H1 (cell line): ENCODE data around the gene ASGR1. TPM values are rescaled to one million over a fixed set of nuclear protein-coding genes. Genes with fewer than 3 reads are reported as not detected.

Source experiments
- CTCF ChIA-PET: fragments of 300-600 bp; sonication (Branson Sonifier 250); formaldehyde crosslinking; loops from one replicate; lab custom pipeline; 2021; ENCODE audit not compliant: partially characterized antibody; lab: Charles Lee
- POLR2A ChIA-PET: fragments of 300-600 bp; sonication (Branson Sonifier 250); formaldehyde crosslinking; loops from one replicate; lab custom pipeline; 2021; ENCODE audit warnings: inconsistent platforms; ENCODE audit not compliant: partially characterized antibody; lab: Charles Lee
- DNase-seq, 2 experiments: peaks; one replicate each; pipeline versions ENCODE4 v3.0.0 to v3.0.0-alpha.2; 2010 to 2022; ENCODE audit warnings: low spot score in 2 of 2, low read depth in 1 of 2, mixed read lengths in 1 of 2
- FAIRE-seq: peaks from 2 replicates; lab custom pipeline; 2011; peaks lifted over from hg19 to GRCh38; lab: Jason Lieb, UNC
- H2AFZ ChIP-seq: 2 replicates; pipeline ENCODE4 v1.8.1; 2012; ENCODE audit warnings: low read length, inconsistent platforms
- H2AK5ac ChIP-seq: 2 replicates; pipeline ENCODE4 v1.6.1; 2013; ENCODE audit warnings: low read depth, low read length
- H2BK120ac ChIP-seq: replicated peaks from 2 replicates; pipeline ENCODE3; 2013; ENCODE audit warnings: low read depth, low read length, inconsistent platforms
- H2BK12ac ChIP-seq: 2 replicates; pipeline ENCODE4 v1.6.1; 2013; ENCODE audit warnings: low read depth, low read length
- H2BK15ac ChIP-seq: 2 replicates; pipeline ENCODE4 v1.6.1; 2013; ENCODE audit warnings: low read length
- H2BK20ac ChIP-seq: 2 replicates; pipeline ENCODE4 v1.6.1; 2013; ENCODE audit warnings: low read length
- H2BK5ac ChIP-seq: 2 replicates; pipeline ENCODE4 v1.6.1; 2013; ENCODE audit warnings: low read depth, low read length
- H3K14ac ChIP-seq: 2 replicates; pipeline ENCODE4 v1.6.1; 2013; ENCODE audit warnings: inconsistent platforms; ENCODE audit not compliant: insufficient read length
- H3K18ac ChIP-seq: 2 replicates; pipeline ENCODE4 v1.6.1; 2013; ENCODE audit warnings: low read length; ENCODE audit errors: extremely low read depth
- H3K23ac ChIP-seq: 2 replicates; pipeline ENCODE4 v1.6.1; 2013; ENCODE audit warnings: inconsistent platforms; ENCODE audit not compliant: insufficient read length
- H3K23me2 ChIP-seq: 2 replicates; pipeline ENCODE4 v1.6.1; 2013; ENCODE audit warnings: low read depth, low read length
- H3K27ac ChIP-seq: 2 replicates; pipeline ENCODE4 v1.6.1; 2011; ENCODE audit warnings: low read depth, low read length, inconsistent platforms
- H3K27me3 ChIP-seq, 4 experiments: replicated peaks in 1 of 4; 1 replicate in 1 of 4; 2 replicates in 3 of 4; pipeline versions ENCODE4 v1.6.1 to v1.8.1; 2011 to 2013; ENCODE audit warnings: low read length in 3 of 4, mild to moderate bottlenecking in 3 of 4, inconsistent platforms in 2 of 4, mixed read lengths in 2 of 4, moderate library complexity in 1 of 4; ENCODE audit not compliant: control insufficient read depth in 3 of 4, insufficient read depth in 3 of 4; ENCODE audit errors: extremely low read depth in 1 of 4
- H3K36me3 ChIP-seq, 4 experiments: 2 replicates each; pipeline versions ENCODE4 v1.6.1 to v1.8.1; 2011 to 2013; ENCODE audit warnings: mild to moderate bottlenecking in 4 of 4, low read length in 3 of 4, moderate library complexity in 2 of 4, control low read depth in 1 of 4, inconsistent platforms in 1 of 4; ENCODE audit not compliant: insufficient read depth in 4 of 4, control insufficient read depth in 2 of 4
- H3K4ac ChIP-seq: replicated peaks from 2 replicates; pipeline ENCODE3; 2013; ENCODE audit warnings: low read length, low read depth, mixed read lengths, inconsistent platforms; ENCODE audit not compliant: insufficient read length
- H3K4me1 ChIP-seq, 4 experiments: replicated peaks in 1 of 4; 1 replicate in 1 of 4; 2 replicates in 3 of 4; pipeline versions ENCODE4 v1.6.1 to v1.8.1; 2011 to 2013; ENCODE audit warnings: low read length in 3 of 4, inconsistent platforms in 2 of 4, mixed read lengths in 1 of 4; ENCODE audit not compliant: insufficient read depth in 4 of 4, control insufficient read depth in 3 of 4
- H3K4me2 ChIP-seq, 2 experiments: 2 replicates each; pipeline versions ENCODE4 v1.6.1 to v1.8.1; 2011 to 2013; ENCODE audit warnings: low read depth in 2 of 2, low read length in 2 of 2, control low read depth in 1 of 2, inconsistent platforms in 1 of 2, mild to moderate bottlenecking in 1 of 2; ENCODE audit not compliant: insufficient read depth in 1 of 2
- H3K4me3 ChIP-seq, 4 experiments: fragments of 200-600, 300-600 bp in 1 of 4; sonication (generic), shearing (Covaris generic), sonication (Bioruptor Twin) in 1 of 4; 2 replicates each; pipeline versions ENCODE4 v1.5.1 to v1.8.1; 2011 to 2016; ENCODE audit warnings: low read length in 4 of 4, low read depth in 3 of 4, control low read depth in 2 of 4, inconsistent platforms in 2 of 4, mild to moderate bottlenecking in 2 of 4, mixed read lengths in 1 of 4, moderate library complexity in 1 of 4; ENCODE audit not compliant: insufficient read depth in 2 of 4; ENCODE audit errors: extremely low read depth in 1 of 4
- H3K56ac ChIP-seq: replicated peaks from 2 replicates; pipeline ENCODE3; 2013; ENCODE audit warnings: low read depth, mild to moderate bottlenecking, mixed read lengths, low read length, inconsistent platforms; ENCODE audit not compliant: insufficient read length
- H3K79me1 ChIP-seq: 2 replicates; pipeline ENCODE4 v1.6.1; 2013; ENCODE audit warnings: low read depth, low read length, control low read depth
- H3K79me2 ChIP-seq, 2 experiments: 2 replicates each; pipeline versions ENCODE4 v1.6.1 to v1.8.1; 2012 to 2013; ENCODE audit warnings: low read length in 2 of 2, mild to moderate bottlenecking in 2 of 2, inconsistent platforms in 1 of 2; ENCODE audit not compliant: insufficient read depth in 2 of 2, control insufficient read depth in 1 of 2
- H3K9ac ChIP-seq, 4 experiments: replicated peaks in 1 of 4; 1 replicate in 1 of 4; 2 replicates in 3 of 4; pipeline versions ENCODE4 v1.6.1 to v1.8.1; 2011 to 2013; ENCODE audit warnings: low read depth in 3 of 4, low read length in 3 of 4, control low read depth in 2 of 4, mild to moderate bottlenecking in 2 of 4, moderate library complexity in 2 of 4, inconsistent platforms in 1 of 4; ENCODE audit errors: extremely low read depth in 1 of 4
- H3K9me3 ChIP-seq, 2 experiments: 2 replicates each; pipeline versions ENCODE4 v1.6.1 to v1.8.1; 2012 to 2013; ENCODE audit warnings: mild to moderate bottlenecking in 2 of 2, moderate library complexity in 2 of 2, control low read depth in 1 of 2, inconsistent platforms in 1 of 2, low read depth in 1 of 2, low read length in 1 of 2, mixed read lengths in 1 of 2; ENCODE audit not compliant: insufficient read depth in 2 of 2
- H4K20me1 ChIP-seq, 2 experiments: replicated peaks in 1 of 2; 2 replicates each; pipeline versions ENCODE3 to v1.8.1; 2011 to 2013; ENCODE audit warnings: inconsistent platforms in 2 of 2, low read length in 2 of 2, mild to moderate bottlenecking in 1 of 2; ENCODE audit not compliant: insufficient read depth in 2 of 2, control insufficient read depth in 1 of 2
- H4K5ac ChIP-seq: 2 replicates; pipeline ENCODE4 v1.6.1; 2013; ENCODE audit warnings: low read length, low read depth, mixed read lengths, inconsistent platforms; ENCODE audit not compliant: insufficient read length
- H4K8ac ChIP-seq: 2 replicates; pipeline ENCODE4 v1.8.0; 2013; ENCODE audit warnings: mild to moderate bottlenecking, moderate library complexity, low read length, inconsistent platforms; ENCODE audit not compliant: insufficient read depth; ENCODE audit errors: extremely low read depth
- H4K91ac ChIP-seq: replicated peaks from 2 replicates; pipeline ENCODE3; 2013; ENCODE audit warnings: low read length, mixed read lengths, inconsistent platforms; ENCODE audit not compliant: insufficient read length
- ASH2L ChIP-seq: fragments of 200-600, 300-600 bp; sonication (generic); IDR thresholded peaks from one replicate; pipeline ENCODE4 v1.7.1; 2017; ENCODE audit warnings: low read length
- BACH1 ChIP-seq: IDR thresholded peaks from 2 replicates; pipeline ENCODE4 v1.6.1; 2012; ENCODE audit warnings: low read length, improper control_type of control experiment
- CHD2 ChIP-seq: IDR thresholded peaks from 2 replicates; pipeline ENCODE4 v1.6.1; 2012; ENCODE audit warnings: low read length, improper control_type of control experiment
- EZH2 ChIP-seq: fragments of 200-600 bp; sonication (generic); IDR thresholded peaks from 2 replicates; pipeline ENCODE4 v1.7.1; 2012; ENCODE audit warnings: low read depth, mild to moderate bottlenecking, moderate library complexity, low read length, inconsistent platforms; ENCODE audit not compliant: severe bottlenecking
- KDM4A ChIP-seq: IDR thresholded peaks from one replicate; pipeline ENCODE4 v1.7.1; 2012; ENCODE audit warnings: low read depth, mild to moderate bottlenecking, moderate library complexity, low read length, inconsistent platforms; ENCODE audit not compliant: severe bottlenecking
- NRF1 ChIP-seq: IDR thresholded peaks from 2 replicates; pipeline ENCODE4 v1.6.1; 2011; ENCODE audit warnings: mild to moderate bottlenecking, low read depth, low read length, improper control_type of control experiment
- RNF2 ChIP-seq: fragments of 200-900, 300-1000 bp; sonication (generic); IDR thresholded peaks from 2 replicates; pipeline ENCODE4 v1.7.1; 2016; ENCODE audit warnings: borderline replicate concordance, low read depth, mild to moderate bottlenecking, antibody characterized with exemption, low read length; ENCODE audit not compliant: poor library complexity, severe bottlenecking; ENCODE audit errors: missing control alignments
- SIN3A ChIP-seq, 2 experiments: IDR thresholded peaks in 1 of 2; conservative IDR thresholded peaks in 1 of 2; 2 replicates each; pipeline ENCODE4 v1.6.1; 2011 to 2012; ENCODE audit warnings: low read length in 2 of 2, improper control_type of control experiment in 1 of 2, low read depth in 1 of 2, mild to moderate bottlenecking in 1 of 2
- TCF12 ChIP-seq: IDR thresholded peaks from 2 replicates; pipeline ENCODE4 v1.6.1; 2011; ENCODE audit warnings: low read depth, mild to moderate bottlenecking, low read length
- WGBS, 2 experiments: shearing (Covaris generic) in 1 of 2; methylation state at CpG; one replicate each; pipeline versions ENCODE4 v1.1.6 to v1.1.7; 2013 to 2015; ENCODE audit warnings: low lambda C conversion rate in 2 of 2, mixed read lengths in 2 of 2, inconsistent platforms in 1 of 2, low coverage in 1 of 2, missing lambda C conversion rate in 1 of 2; ENCODE audit not compliant: insufficient replicate concordance in 2 of 2, insufficient coverage in 1 of 2, insufficient read length in 1 of 2; ENCODE audit errors: extremely low coverage in 1 of 2, missing lambda C conversion rate in 1 of 2; 5-methylcytosine and 5-hydroxymethylcytosine counted together
- polyA plus RNA-seq, 7 experiments: library from polyadenylated mRNA; depleted of rRNA in 3 of 7; stranded (reverse) in 5 of 7; unstranded in 2 of 7; fragments of >200 nt in 5 of 7; fragments of 200-250 nt in 2 of 7; gene quantifications; 1 replicate in 5 of 7; 2 replicates in 1 of 7; 4 replicates in 1 of 7; pipeline versions ENCODE4 v1.2.1 to v1.2.3, GENCODE V29; 2011 to 2013; ENCODE audit warnings: missing spikeins in 2 of 7, mixed read lengths in 2 of 7
- total RNA-seq: library from RNA; stranded (reverse); fragmentation: NEBNext Ultra II Directional; extraction: Animal tissue kit (Norgen Biotek cat#: 25700); gene quantifications from 2 replicates; pipeline ENCODE4 v1.2.1, GENCODE V29; 2021

Gene ASGR1
- total and polyA plus RNA-seq, 2 of the 8 experiments (the other 6 are each of a cell fraction or from before 2014, with no cell fraction given), result 10.8 to 14.5 TPM

GRCh38 chr17:7173687-7174602 lies 5.2 kb downstream of the ASGR1 start:
- H2AK5ac ChIP-seq, result peak overlapping the region; percentile 46; the same call in 1 of the 2 replicates
- H3K9me3 ChIP-seq, result no peaks in the 10 kb centered on the region
- WGBS, 2 experiments, result 44% methylated on average over 64 of the region's 69 CpGs; no CpG with 5 or more reads in 1 of the 2 experiments
- H3K4me1 ChIP-seq, result peaks cover 0 to 23% (median 11%) of the 10 kb centered on the region in 4 experiments; a peak in 6 of 7 replicates
- peak overlapping the region; percentile 8 to 50 (median 12); a peak in 5 of 8 replicates for H3K4me3 ChIP-seq
- H3K79me2 ChIP-seq, result no peaks in the 10 kb centered on the region
- peak overlapping the region; percentile 58; the same call in 1 of the 2 replicates for H4K8ac ChIP-seq
- H3K4me2 ChIP-seq, result peak overlapping the region; percentile 45 to 60
- peaks cover 8% of the 10 kb centered on the region; the same call in 1 of the 2 replicates for H3K79me1 ChIP-seq
- peak overlapping the region; percentile 69 for H2BK120ac ChIP-seq
- no peak overlapping the region for H3K27ac ChIP-seq
- H2BK5ac ChIP-seq, result peak overlapping the region; percentile 38
- peak overlapping the region; percentile 91; the same call in 1 of the 2 replicates for H2BK12ac ChIP-seq
- ChIA-PET POLR2A (interaction anchor here (0.7 to 1.5 kb wide), 12 partner anchors 11 to 210 kb away, joined by 3 to 4 read pairs (median 3); partner anchors contain the start of gene PHF23), CTCF (interaction anchor here (0.6 to 1.9 kb wide), 18 partner anchors 9 to 461 kb away, joined by 3 to 19 read pairs (median 3); partner anchors contain the start of genes SLC13A5 and SOX15)
- peak overlapping the region; percentile 74 for H2AFZ ChIP-seq
- peaks cover 38% of the 10 kb centered on the region for H3K23me2 ChIP-seq
- H3K56ac ChIP-seq, result peak overlapping the region; percentile 77
- DNase-seq (peak; percentile 72 to 88), FAIRE-seq (peak; percentile 68)
- H3K4ac ChIP-seq, result peak overlapping the region; percentile 95
- H3K18ac ChIP-seq, result peak overlapping the region; percentile 55; the same call in 1 of the 2 replicates
- peaks cover 0 to 28% (median 21%) of the 10 kb centered on the region in 4 experiments; a peak in 6 of 7 replicates for H3K27me3 ChIP-seq
- H4K5ac ChIP-seq, result no peak overlapping the region
- no peaks in the 10 kb centered on the region; a peak in 1 of 8 replicates for H3K36me3 ChIP-seq
- no peak overlapping the region for H3K9ac ChIP-seq
- H4K20me1 ChIP-seq, result peaks cover 0 to 21% of the 10 kb centered on the region in 2 experiments
- H3K14ac ChIP-seq, result no peak overlapping the region
- no peak overlapping the region for H3K23ac ChIP-seq
- peak overlapping the region; percentile 49; the same call in 1 of the 2 replicates for H2BK20ac ChIP-seq
- peak overlapping the region; percentile 76 for H4K91ac ChIP-seq
- peak overlapping the region; percentile 8; the same call in 1 of the 2 replicates for H2BK15ac ChIP-seq
- TF ChIP-seq EZH2 (peak; percentile 32), BACH1 (no peak; the same call in 1 of the 2 replicates), SIN3A (conservative IDR thresholded peaks at IDR 0.05 in 1 of 2, IDR thresholded peaks at IDR 0.05 in 1 of 2; ENCODE audit: low read depth in 1 of 2, low read length in 2 of 2) (peak; percentile 90 to 92), RNF2 (no peak), ASH2L (peak; percentile 69), CHD2 (peak; percentile 21; the same call in 1 of the 2 replicates), NRF1 (0 out of 2 replicates have a peak, but pooled peaks have one; percentile 3), KDM4A (peak; percentile 65), TCF12 (no peak)
